CD4-positive, alpha-beta T cell (primary cell): Measurements from ENCODE around the gene PCDH7. TPM values are rescaled to one million over a fixed set of nuclear protein-coding genes. Genes with fewer than 3 reads are reported as not detected.

ENCODE experiments used
- ATAC-seq: fragments of 200-7000 bp; cut with Tn5 transposase; one replicate; pipeline ENCODE4 v1.10.0; 2022; ENCODE audit warnings: mild to moderate bottlenecking; ENCODE audit not compliant: poor library complexity
- CTCF ChIA-PET: fragments of 350-600 bp; sonication (Branson Sonifier 250); formaldehyde crosslinking; loops from one replicate; lab custom pipeline; 2021; ENCODE audit warnings: antibody characterized with exemption, inconsistent platforms; lab: Charles Lee
- POLR2A ChIA-PET: fragments of 350-600 bp; sonication (Branson Sonifier 250); formaldehyde crosslinking; loops from one replicate; lab custom pipeline; 2021; ENCODE audit warnings: antibody characterized with exemption, inconsistent platforms; lab: Charles Lee
- DNase-seq, 14 experiments: peaks; one replicate each; pipeline ENCODE4 v3.0.0-alpha.2; 2013 to 2020; ENCODE audit warnings: mixed read lengths in 2 of 14
- H3K27ac ChIP-seq, 2 donors: one replicate each; pipeline versions ENCODE4 v1.5.1 to v1.7.0; 2013; ENCODE audit warnings: low read length in 2 of 2, low read depth in 1 of 2, mild to moderate bottlenecking in 1 of 2
- H3K27me3 ChIP-seq, 2 experiments: 1 replicate in 1 of 2; 2 replicates in 1 of 2; pipeline versions ENCODE4 v1.6.1 to v1.7.0; 2013; ENCODE audit warnings: low read length in 2 of 2, control low read depth in 1 of 2, mild to moderate bottlenecking in 1 of 2, moderate library complexity in 1 of 2; ENCODE audit not compliant: insufficient read depth in 2 of 2, control insufficient read depth in 1 of 2
- H3K36me3 ChIP-seq: one replicate; pipeline ENCODE4 v1.6.1; 2013; ENCODE audit warnings: low read length, control low read depth; ENCODE audit not compliant: insufficient read depth
- H3K4me1 ChIP-seq: one replicate; pipeline ENCODE4 v1.6.1; 2013; ENCODE audit warnings: low read length, control low read depth; ENCODE audit not compliant: insufficient read depth
- H3K4me3 ChIP-seq: one replicate; pipeline ENCODE4 v1.5.1; 2013; ENCODE audit warnings: mild to moderate bottlenecking, low read length, moderate library complexity
- H3K9me3 ChIP-seq, 2 experiments: 1 replicate in 1 of 2; 2 replicates in 1 of 2; pipeline versions ENCODE4 v1.6.1 to v1.7.0; 2013; ENCODE audit warnings: low read length in 2 of 2, mild to moderate bottlenecking in 2 of 2, control low read depth in 1 of 2, moderate library complexity in 1 of 2; ENCODE audit not compliant: control insufficient read depth in 1 of 2, insufficient read depth in 1 of 2
- H3K27ac Mint-ChIP-seq: one replicate; pipeline ENCODE4 v1.8.0; 2020; ENCODE audit warnings: mixed read lengths
- H3K27me3 Mint-ChIP-seq: one replicate; pipeline ENCODE4 v1.8.0; 2021; ENCODE audit warnings: mixed read lengths
- H3K36me3 Mint-ChIP-seq: one replicate; pipeline ENCODE4 v1.8.0; 2021; ENCODE audit warnings: low read depth, mixed read lengths
- H3K4me1 Mint-ChIP-seq: one replicate; pipeline ENCODE4 v1.8.0; 2021; ENCODE audit warnings: low read depth, mixed read lengths
- H3K4me3 Mint-ChIP-seq: one replicate; pipeline ENCODE4 v1.8.0; 2020; ENCODE audit warnings: mild to moderate bottlenecking, mixed read lengths
- H3K9me3 Mint-ChIP-seq: one replicate; pipeline ENCODE4 v1.8.0; 2020; ENCODE audit warnings: mixed read lengths
- CTCF ChIP-seq: fragments of 200-600 bp; IDR thresholded peaks from one replicate; pipeline ENCODE4 v1.8.0; 2022; ENCODE audit warnings: antibody characterized with exemption, mild to moderate bottlenecking
- intact Hi-C, 2 experiments: fragments of 100-400 bp; cut with DNase I in 1 of 2; cut with micrococcal nuclease in 1 of 2; formaldehyde crosslinking; loops; one replicate each; pipeline versions ENCODE4 v1.15.1 to v1.9.0; 2023 to 2025; cut with DNase I, micrococcal nuclease
- total RNA-seq, 174 experiments: library from RNA in 2 of 174; stranded (reverse) in 2 of 174; gene quantifications; one replicate each; pipeline ENCODE4 v1.2.3 and lab custom pipeline; 2021 to 2026

The PCDH7 gene
- total RNA-seq, 2 experiments from 2014 or later: not detected

DNA sequence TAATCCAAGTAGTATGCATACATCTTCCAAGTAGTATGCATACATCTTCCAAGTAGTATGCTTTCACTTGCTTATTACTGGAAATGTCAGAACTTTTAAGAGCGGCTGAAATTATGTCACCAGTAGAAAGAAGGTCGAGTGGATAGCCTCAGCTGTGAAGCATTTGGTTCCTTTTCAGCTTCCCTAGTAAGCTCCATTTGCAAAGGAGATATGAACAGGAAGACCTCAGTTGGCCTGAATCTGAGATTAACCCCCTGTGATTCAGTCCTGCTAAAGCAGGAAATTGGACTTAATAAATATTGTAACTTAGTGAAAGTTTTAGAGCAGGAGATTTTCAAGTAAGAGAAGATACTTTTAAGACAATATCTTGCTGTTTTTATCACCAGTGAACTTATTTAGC, 48.1 kb downstream of the PCDH7 start:
- Mint-ChIP-seq H3K4me1 (no peaks in the 10 kb centered on the region), H3K4me3 (no peak overlapping the region), H3K27me3 (no peaks in the 10 kb centered on the region), H3K27ac (no peak overlapping the region), H3K9me3 (no peaks in the 10 kb centered on the region), H3K36me3 (no peaks in the 10 kb centered on the region)
- H3K9me3 ChIP-seq: peaks cover 0 to 5% of the 10 kb centered on the region in 2 experiments
- H3K4me3 ChIP-seq: no peak overlapping the region
- no peaks in the 10 kb centered on the region for H3K4me1 ChIP-seq
- H3K36me3 ChIP-seq: no peaks in the 10 kb centered on the region
- POLR2A ChIA-PET: no interaction called here
- ATAC-seq: no peak
- TF ChIP-seq CTCF: no peak
- intact Hi-C loops: no loop called here
- no peaks in the 10 kb centered on the region for H3K27me3 ChIP-seq
- DNase-seq: no peak
- H3K27ac ChIP-seq: no peak overlapping the region
- CTCF ChIA-PET: no interaction called here

DNA sequence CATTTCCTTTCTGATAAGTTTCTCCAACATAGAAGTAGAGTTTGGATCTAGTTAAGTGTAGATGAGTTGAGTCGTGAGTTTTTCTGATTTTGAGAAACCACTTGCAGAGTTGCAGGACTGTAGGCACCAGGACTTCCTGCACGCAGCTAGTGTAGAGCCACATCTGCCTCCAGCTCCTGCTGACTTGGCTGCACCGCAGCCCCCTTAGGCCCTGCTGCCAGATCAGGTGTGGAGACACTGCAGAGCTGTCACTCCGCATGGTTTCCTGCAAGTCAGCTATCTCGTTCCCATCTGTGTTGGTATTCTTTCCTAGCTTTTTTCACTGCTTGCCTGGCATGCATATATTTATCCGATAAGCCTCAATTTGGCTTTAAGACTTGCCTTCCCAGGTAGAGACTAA, 48.9 kb downstream of the PCDH7 start:
- intact Hi-C loops: no loop called here
- no peak for DNase-seq
- Mint-ChIP-seq H3K36me3 (no peaks in the 10 kb centered on the region), H3K27me3 (no peaks in the 10 kb centered on the region), H3K9me3 (no peaks in the 10 kb centered on the region), H3K4me3 (no peak overlapping the region), H3K4me1 (no peaks in the 10 kb centered on the region), H3K27ac (no peak overlapping the region)
- no peak for TF ChIP-seq CTCF
- Histone ChIP-seq H3K4me1 (no peaks in the 10 kb centered on the region), H3K4me3 (no peak overlapping the region), H3K27me3 (no peaks in the 10 kb centered on the region), H3K27ac (no peak overlapping the region), H3K36me3 (no peaks in the 10 kb centered on the region), H3K9me3 (peaks cover 0 to 5% of the 10 kb centered on the region in 2 experiments)
- ChIA-PET CTCF (no interaction called here), POLR2A (no interaction called here)
- no peak for ATAC-seq

DNA sequence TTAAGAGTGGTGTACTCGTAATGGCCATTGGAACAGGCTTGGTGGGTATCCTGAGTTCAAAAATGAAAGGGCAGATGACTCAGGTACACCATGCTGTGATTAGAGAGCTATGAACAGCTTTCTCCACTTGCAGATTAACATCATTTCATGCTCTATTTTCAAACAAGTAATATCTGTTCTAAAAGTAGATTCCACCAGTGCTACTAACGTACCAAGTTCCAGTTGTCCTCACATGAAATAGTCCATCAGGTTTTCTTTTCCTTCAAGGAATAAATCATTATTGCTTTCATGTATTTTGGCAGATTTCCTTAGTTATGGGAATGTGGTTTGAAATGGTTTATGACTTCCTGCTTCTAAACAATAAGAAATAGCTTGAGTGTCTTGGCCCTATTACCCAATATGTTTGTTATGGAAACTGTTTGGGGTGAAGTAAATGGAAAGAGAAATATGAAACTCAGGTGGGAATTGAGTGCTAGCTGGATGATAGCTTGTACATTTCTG, 49.9 kb downstream of the PCDH7 start:
- Histone ChIP-seq H3K4me3 (no peak overlapping the region), H3K36me3 (no peaks in the 10 kb centered on the region), H3K27me3 (no peaks in the 10 kb centered on the region), H3K27ac (no peak overlapping the region), H3K9me3 (no peaks in the 10 kb centered on the region), H3K4me1 (no peaks in the 10 kb centered on the region)
- no peak overlapping the region for H3K27ac Mint-ChIP-seq
- ATAC-seq (no peak), DNase-seq (no peak)
- no peaks in the 10 kb centered on the region for H3K27me3 Mint-ChIP-seq
- no peak overlapping the region for H3K4me3 Mint-ChIP-seq
- no peaks in the 10 kb centered on the region for H3K9me3 Mint-ChIP-seq
- intact Hi-C loops: no loop called here
- no peaks in the 10 kb centered on the region for H3K36me3 Mint-ChIP-seq
- no peaks in the 10 kb centered on the region for H3K4me1 Mint-ChIP-seq
- TF ChIP-seq CTCF: no peak
- POLR2A ChIA-PET: no interaction called here
- CTCF ChIA-PET: no interaction called here
